GM12878 (cell line): ENCODE data around the gene CD209. TPM values are rescaled to one million over a fixed set of nuclear protein-coding genes. Genes with fewer than 3 reads are reported as not detected.

Source experiments
- ATAC-seq: fragments of 200-7000 bp; cut with Tn5 transposase; 3 replicates; pipeline ENCODE4 v1.9.1; 2020; ENCODE audit warnings: mild to moderate bottlenecking, moderate library complexity
- BruUV-seq: library from RNA; stranded (reverse); fragments of 400-500 nt; replicated peaks from 2 replicates; lab custom pipeline; 2021; lab: Mats Ljungman, UMichigan
- CTCF ChIA-PET: fragments of 300-600 bp; sonication (Branson Sonifier 250); formaldehyde crosslinking; extraction: SDS; loops from one replicate; lab custom pipeline; 2021; ENCODE audit warnings: inconsistent platforms; lab: Yijun Ruan, JAX
- POLR2A ChIA-PET: fragments of 350-600 bp; formaldehyde crosslinking; extraction: SDS; loops from one replicate; lab custom pipeline; 2021; ENCODE audit warnings: inconsistent platforms; lab: Charles Lee
- RAD21 ChIA-PET: fragments of 300-600 bp; sonication (Branson Sonifier 250); formaldehyde crosslinking; loops from one replicate; lab custom pipeline; 2023; ENCODE audit warnings: antibody characterized with exemption; ENCODE audit not compliant: unreplicated experiment; lab: Charles Lee
- SMC1A ChIA-PET: fragments of 300-600 bp; sonication (Branson Sonifier 250); formaldehyde crosslinking; loops from one replicate; lab custom pipeline; 2023; ENCODE audit not compliant: unreplicated experiment, uncharacterized antibody; lab: Charles Lee
- DNase-seq: peaks from one replicate; pipeline ENCODE4 v3.0.0-alpha.2; 2011; ENCODE audit warnings: low read depth, low spot score
- FAIRE-seq: peaks from 3 replicates; lab custom pipeline; 2011; peaks lifted over from hg19 to GRCh38; lab: Jason Lieb, UNC
- H2AFZ ChIP-seq: 2 replicates; pipeline ENCODE4 v1.6.0; 2011; ENCODE audit warnings: low read depth, low read length, control low read depth; ENCODE audit not compliant: control insufficient read depth
- H3K27ac ChIP-seq: 2 replicates; pipeline ENCODE4 v1.5.1; 2011; ENCODE audit warnings: control low read depth; ENCODE audit not compliant: control insufficient read depth, insufficient read depth
- H3K27me3 ChIP-seq, 2 experiments: replicated peaks in 1 of 2; 2 replicates each; pipeline versions ENCODE4 v1.6.0 to v1.6.1; 2011; ENCODE audit warnings: low read length in 1 of 2; ENCODE audit not compliant: control insufficient read depth in 2 of 2, insufficient read depth in 2 of 2
- H3K36me3 ChIP-seq, 2 experiments: 2 replicates each; pipeline ENCODE4 v1.5.1; 2011; ENCODE audit warnings: low read length in 1 of 2; ENCODE audit not compliant: control insufficient read depth in 2 of 2, insufficient read depth in 2 of 2
- H3K4me1 ChIP-seq: 2 replicates; pipeline ENCODE4 v1.6.1; 2011; ENCODE audit warnings: mild to moderate bottlenecking, low read length, moderate library complexity, mixed read lengths; ENCODE audit not compliant: control insufficient read depth, insufficient read depth
- H3K4me2 ChIP-seq: 2 replicates; pipeline ENCODE4 v1.6.0; 2011; ENCODE audit warnings: control low read depth; ENCODE audit not compliant: control insufficient read depth, insufficient read depth
- H3K4me3 ChIP-seq: fragments of 200-600 bp; sonication (generic); 2 replicates; pipeline ENCODE4 v1.5.1; 2016
- H3K79me2 ChIP-seq: 2 replicates; pipeline ENCODE4 v1.6.0; 2011; ENCODE audit warnings: low read length; ENCODE audit not compliant: control insufficient read depth, insufficient read depth
- H3K9ac ChIP-seq: 2 replicates; pipeline ENCODE4 v1.8.0; 2011; ENCODE audit warnings: low read length, control low read depth, mixed read lengths; ENCODE audit not compliant: control insufficient read depth, insufficient read depth
- H3K9me3 ChIP-seq: replicated peaks from 3 replicates; pipeline ENCODE4 v1.5.1; 2011; ENCODE audit warnings: mild to moderate bottlenecking, low read length; ENCODE audit not compliant: control insufficient read depth, insufficient read depth
- H4K20me1 ChIP-seq: 2 replicates; pipeline ENCODE4 v1.6.0; 2011; ENCODE audit not compliant: control insufficient read depth, insufficient read depth
- CREM ChIP-seq: IDR thresholded peaks from 2 replicates; pipeline ENCODE4 v1.6.1; 2014; ENCODE audit warnings: antibody characterized with exemption, low read depth
- DPF2 ChIP-seq: fragments of 450-650 bp; IDR thresholded peaks from 2 replicates; pipeline ENCODE4 v1.6.1; 2017; ENCODE audit warnings: mild to moderate bottlenecking
- EED ChIP-seq: sonication (generic); IDR thresholded peaks from 2 replicates; pipeline ENCODE4 v1.6.1; 2016; ENCODE audit warnings: antibody characterized with exemption, low read depth
- GATAD2B ChIP-seq: fragments of 450-650 bp; conservative IDR thresholded peaks from 2 replicates; pipeline ENCODE4 v1.6.1; 2017; ENCODE audit warnings: low read depth, mild to moderate bottlenecking, moderate library complexity
- HDGF ChIP-seq: fragments of 450-650 bp; IDR thresholded peaks from 2 replicates; pipeline ENCODE4 v1.6.1; 2016; ENCODE audit warnings: antibody characterized with exemption
- IKZF1 ChIP-seq: fragments of 450-650 bp; conservative IDR thresholded peaks from 2 replicates; pipeline ENCODE4 v1.6.1; 2017; ENCODE audit warnings: antibody characterized with exemption, mild to moderate bottlenecking
- NFYA ChIP-seq: IDR thresholded peaks from 2 replicates; pipeline ENCODE4 v1.6.1; 2011; ENCODE audit warnings: low read depth, mild to moderate bottlenecking, low read length, improper control_type of control experiment, borderline replicate concordance
- PAX5 ChIP-seq: IDR thresholded peaks from 2 replicates; pipeline ENCODE4 v1.6.1; 2011; ENCODE audit warnings: low read depth, low read length, borderline replicate concordance
- RAD51 ChIP-seq: fragments of 450-650 bp; IDR thresholded peaks from 2 replicates; pipeline ENCODE4 v1.6.1; 2016; ENCODE audit warnings: moderate library complexity, mild to moderate bottlenecking, inconsistent platforms
- SMARCA5 ChIP-seq: fragments of 450-650 bp; IDR thresholded peaks from 2 replicates; pipeline ENCODE4 v1.6.1; 2017; ENCODE audit warnings: mild to moderate bottlenecking
- SPI1 ChIP-seq: IDR thresholded peaks from 2 replicates; pipeline ENCODE4 v1.6.1; 2011; ENCODE audit warnings: low read depth, mild to moderate bottlenecking, low read length, moderate library complexity, borderline replicate concordance; ENCODE audit not compliant: insufficient read depth
- WRNIP1 ChIP-seq: IDR thresholded peaks from 2 replicates; pipeline ENCODE4 v1.6.1; 2011; ENCODE audit warnings: low read depth, low read length, improper control_type of control experiment, borderline replicate concordance
- WGBS: methylation state at CpG from one replicate; pipeline ENCODE4 v1.1.6; 2016; ENCODE audit warnings: low lambda C conversion rate; ENCODE audit not compliant: insufficient replicate concordance, insufficient coverage; ENCODE audit errors: missing lambda C conversion rate; 5-methylcytosine and 5-hydroxymethylcytosine counted together
- in situ Hi-C: fragments of 300-500 bp; cut with MboI; formaldehyde crosslinking; loops from 9 replicates; pipeline ENCODE4 v1.14.3; 2018; ENCODE audit warnings: mixed read lengths
- intact Hi-C: fragments of 100-400 bp; cut with micrococcal nuclease; formaldehyde crosslinking; loops from one replicate; pipeline ENCODE4 v1.14.2; 2022; ENCODE audit not compliant: unreplicated experiment
- polyA plus RNA-seq, 11 experiments: library from polyadenylated mRNA; depleted of rRNA in 4 of 11; unstranded in 6 of 11; stranded (reverse) in 5 of 11; fragments of >200 nt; fragmentation: Nextera tagmentation in 4 of 11; fragmentation: Illumina TruSeq in 1 of 11; extraction: Ambion mirVana in 4 of 11; extraction: Trizol in 1 of 11; gene quantifications; 1 replicate in 1 of 11; 2 replicates in 10 of 11; pipeline versions ENCODE4 v1.2.1 to v1.2.3, GENCODE V29; 2011 to 2016; ENCODE audit warnings: inconsistent platforms in 2 of 11, missing spikeins in 2 of 11, low read depth in 1 of 11
- total RNA-seq, 4 experiments: library from RNA; depleted of rRNA in 3 of 4; stranded (reverse); fragments of >200 nt in 3 of 4; fragmentation: Illumina TruSeq in 1 of 4; extraction: Trizol in 1 of 4; gene quantifications; 2 replicates each; pipeline versions ENCODE4 v1.2.1 to v1.2.3, GENCODE V29; 2013 to 2021
- TF ChIP-seq, protein P1 (sequence below): fragments of 150-350 bp; IDR thresholded peaks from 2 replicates; pipeline ENCODE4 v1.6.1; 2014; ENCODE audit warnings: mild to moderate bottlenecking, low read depth, low read length
- TF ChIP-seq, protein P2 (sequence below): fragments of 450-650 bp; IDR thresholded peaks from 2 replicates; pipeline ENCODE4 v1.6.1; 2018; ENCODE audit warnings: mild to moderate bottlenecking, low read depth, moderate library complexity; ENCODE audit not compliant: partially characterized antibody

Gene CD209
- total and polyA plus RNA-seq, 10 of the 15 experiments (the other 5 are each of a cell fraction or from before 2014, with no cell fraction given): 0.04 to 0.21 (median 0.10) TPM; not detected in 3

DNA sequence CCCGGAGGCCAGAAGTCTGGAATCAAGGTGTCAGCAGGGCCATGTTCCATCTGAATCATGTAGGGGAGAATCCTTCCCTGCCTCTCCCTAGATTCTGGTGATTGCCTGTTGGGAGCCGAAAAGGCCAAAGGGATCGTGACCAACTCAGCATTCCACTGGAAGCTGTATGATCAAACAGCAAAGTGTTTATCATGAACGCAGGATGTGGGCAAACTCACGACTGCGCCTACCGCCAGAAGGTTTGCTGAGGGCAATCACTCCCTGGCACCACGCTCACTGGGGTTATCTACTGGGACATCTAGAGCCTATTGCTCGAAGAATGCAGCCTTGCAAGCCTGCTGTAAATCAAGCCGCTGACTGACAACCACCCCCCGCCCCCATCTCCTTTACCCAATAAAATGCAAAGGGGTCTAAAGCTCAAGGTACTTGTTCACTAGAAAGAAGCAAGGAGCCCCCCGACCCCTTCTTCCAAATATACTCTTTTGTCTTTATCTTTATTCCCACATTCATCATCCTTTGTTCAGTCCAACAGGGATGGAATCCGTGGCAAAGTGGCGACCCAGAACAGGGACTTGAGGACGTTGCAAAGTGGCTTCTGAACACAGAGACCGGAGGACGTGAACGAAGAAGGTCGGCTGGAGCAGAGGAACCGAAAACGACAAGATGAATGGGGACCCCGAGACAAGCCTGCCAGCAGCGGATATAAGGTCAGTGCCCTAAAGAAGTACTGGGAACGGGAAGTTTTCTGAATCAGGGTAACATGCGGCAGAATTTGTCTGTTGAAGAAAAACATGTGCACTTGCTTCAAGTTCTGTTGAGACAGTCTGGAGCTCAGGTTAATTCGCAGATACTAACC, 32.5 kb upstream of the CD209 start (continued):
- TF ChIP-seq, protein P1, sequence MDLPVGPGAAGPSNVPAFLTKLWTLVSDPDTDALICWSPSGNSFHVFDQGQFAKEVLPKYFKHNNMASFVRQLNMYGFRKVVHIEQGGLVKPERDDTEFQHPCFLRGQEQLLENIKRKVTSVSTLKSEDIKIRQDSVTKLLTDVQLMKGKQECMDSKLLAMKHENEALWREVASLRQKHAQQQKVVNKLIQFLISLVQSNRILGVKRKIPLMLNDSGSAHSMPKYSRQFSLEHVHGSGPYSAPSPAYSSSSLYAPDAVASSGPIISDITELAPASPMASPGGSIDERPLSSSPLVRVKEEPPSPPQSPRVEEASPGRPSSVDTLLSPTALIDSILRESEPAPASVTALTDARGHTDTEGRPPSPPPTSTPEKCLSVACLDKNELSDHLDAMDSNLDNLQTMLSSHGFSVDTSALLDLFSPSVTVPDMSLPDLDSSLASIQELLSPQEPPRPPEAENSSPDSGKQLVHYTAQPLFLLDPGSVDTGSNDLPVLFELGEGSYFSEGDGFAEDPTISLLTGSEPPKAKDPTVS: no peak
- no peak for TF ChIP-seq SMARCA5
- TF ChIP-seq DPF2: no peak
- TF ChIP-seq CREM: no peak
- no peak for TF ChIP-seq NFYA
- TF ChIP-seq WRNIP1: no peak
- TF ChIP-seq HDGF: no peak
- no peak for TF ChIP-seq GATAD2B

DNA sequence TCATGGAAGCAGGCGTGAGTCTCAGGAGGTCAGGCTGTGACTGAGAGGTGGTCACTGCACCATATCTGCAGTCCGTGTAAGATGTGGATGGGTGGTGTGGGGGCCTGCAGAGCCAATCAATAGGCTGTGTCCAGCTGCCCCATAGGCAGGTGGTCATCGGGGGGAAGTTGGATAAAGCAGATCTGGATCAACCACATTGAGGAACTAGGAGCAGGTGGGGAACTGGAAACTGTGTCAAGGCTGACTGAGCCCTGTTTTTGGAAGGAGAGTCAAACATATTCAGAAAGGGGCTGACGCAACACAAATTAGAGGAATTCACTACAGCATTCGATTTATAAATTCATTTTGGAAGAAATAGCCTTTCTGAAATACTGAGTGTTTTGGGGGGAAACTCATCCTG, 30.7 kb upstream of the CD209 start:
- H3K4me2 ChIP-seq: no peak overlapping the region
- H3K36me3 ChIP-seq: no peaks in the 10 kb centered on the region
- H3K4me1 ChIP-seq: peaks cover 5% of the 10 kb centered on the region
- intact Hi-C loops (no loop called here), in situ Hi-C loops (no loop called here)
- DNase-seq (no peak), ATAC-seq (no peak; the same call in 2 of the 3 replicates)
- ChIA-PET CTCF (interaction anchor here (0.7 kb wide), 1 partner anchor 210 kb away, joined by 3 read pairs; no protein-coding TSS in a partner anchor), RAD21 (interaction anchor here (0.7 kb wide), 1 partner anchor 44 kb away, joined by 5 read pairs; no protein-coding TSS in a partner anchor), SMC1A (interaction anchor here (0.8 to 1.3 kb wide), 3 partner anchors 34 to 210 kb away, joined by 3 to 5 read pairs (median 3); no protein-coding TSS in a partner anchor)
- no peaks in the 10 kb centered on the region; the same call in 1 of the 3 replicates for H3K9me3 ChIP-seq
- no peak overlapping the region for H3K9ac ChIP-seq
- TF ChIP-seq, protein P2, sequence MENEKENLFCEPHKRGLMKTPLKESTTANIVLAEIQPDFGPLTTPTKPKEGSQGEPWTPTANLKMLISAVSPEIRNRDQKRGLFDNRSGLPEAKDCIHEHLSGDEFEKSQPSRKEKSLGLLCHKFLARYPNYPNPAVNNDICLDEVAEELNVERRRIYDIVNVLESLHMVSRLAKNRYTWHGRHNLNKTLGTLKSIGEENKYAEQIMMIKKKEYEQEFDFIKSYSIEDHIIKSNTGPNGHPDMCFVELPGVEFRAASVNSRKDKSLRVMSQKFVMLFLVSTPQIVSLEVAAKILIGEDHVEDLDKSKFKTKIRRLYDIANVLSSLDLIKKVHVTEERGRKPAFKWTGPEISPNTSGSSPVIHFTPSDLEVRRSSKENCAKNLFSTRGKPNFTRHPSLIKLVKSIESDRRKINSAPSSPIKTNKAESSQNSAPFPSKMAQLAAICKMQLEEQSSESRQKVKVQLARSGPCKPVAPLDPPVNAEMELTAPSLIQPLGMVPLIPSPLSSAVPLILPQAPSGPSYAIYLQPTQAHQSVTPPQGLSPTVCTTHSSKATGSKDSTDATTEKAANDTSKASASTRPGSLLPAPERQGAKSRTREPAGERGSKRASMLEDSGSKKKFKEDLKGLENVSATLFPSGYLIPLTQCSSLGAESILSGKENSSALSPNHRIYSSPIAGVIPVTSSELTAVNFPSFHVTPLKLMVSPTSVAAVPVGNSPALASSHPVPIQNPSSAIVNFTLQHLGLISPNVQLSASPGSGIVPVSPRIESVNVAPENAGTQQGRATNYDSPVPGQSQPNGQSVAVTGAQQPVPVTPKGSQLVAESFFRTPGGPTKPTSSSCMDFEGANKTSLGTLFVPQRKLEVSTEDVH: no peak
- TF ChIP-seq PAX5 (no peak), SPI1 (peak; percentile 50; the same call in 1 of the 2 replicates), RAD51 (no peak), EED (0 out of 2 replicates have a peak, but pooled peaks have one; percentile 34), IKZF1 (0 out of 2 replicates have a peak, but pooled peaks have one; percentile 18)
- TF ChIP-seq, all 136 proteins: peak for 3
- H4K20me1 ChIP-seq: no peaks in the 10 kb centered on the region
- no peak overlapping the region for H3K4me3 ChIP-seq
- H3K79me2 ChIP-seq: no peaks in the 10 kb centered on the region
- no peaks in the 10 kb centered on the region; a peak in 1 of 4 replicates for H3K27me3 ChIP-seq
- no peak overlapping the region for H3K27ac ChIP-seq
- WGBS: 35% methylated on average over 5 of the region's 5 CpGs
- H2AFZ ChIP-seq: no peak overlapping the region
- FAIRE-seq: no peak
- no TSS peak for BruUV-seq
- POLR2A ChIA-PET: interaction anchor here (0.6 to 0.7 kb wide), 2 partner anchors 23 to 85 kb away, joined by 3 to 4 read pairs; no protein-coding TSS in a partner anchor
